A549 (cell line): Measurements from ENCODE around the gene PAPPA. TPM values are rescaled to one million over a fixed set of nuclear protein-coding genes. Genes with fewer than 3 reads are reported as not detected.

Source experiments
- ATAC-seq, 2 experiments: fragments of 200-7000 bp in 1 of 2; fragments of >200 bp in 1 of 2; cut with Nextera tagmentation in 1 of 2; cut with Tn5 transposase in 1 of 2; 3 replicates each; pipeline versions ENCODE4 v1.8.0 to v1.9.1; 2018 to 2020; ENCODE audit warnings: mild to moderate bottlenecking in 1 of 2, moderate library complexity in 1 of 2
- CTCF ChIA-PET: fragments of 300-600 bp; sonication (Branson Sonifier 250); formaldehyde crosslinking; extraction: SDS; loops from one replicate; lab custom pipeline; 2021; ENCODE audit warnings: antibody characterized with exemption, inconsistent platforms; lab: Yijun Ruan, JAX
- POLR2A ChIA-PET: fragments of 350-600 bp; formaldehyde crosslinking; extraction: SDS; loops from one replicate; lab custom pipeline; 2021; ENCODE audit warnings: antibody characterized with exemption, inconsistent platforms; lab: Yijun Ruan, JAX
- DNase-seq, 2 experiments: peaks; one replicate each; pipeline versions ENCODE4 v3.0.0 to v3.0.0-alpha.2; 2011 to 2016; ENCODE audit warnings: low read depth in 1 of 2, low spot score in 1 of 2
- FAIRE-seq: peaks from 2 replicates; lab custom pipeline; 2011; peaks lifted over from hg19 to GRCh38; lab: Jason Lieb, UNC
- H3K27ac ChIP-seq, 2 experiments: fragments of >200 bp; sonication (Bioruptor Twin); formaldehyde crosslinking; 3 replicates each; pipeline ENCODE4 v1.5.1; 2016 to 2017
- H3K4me1 ChIP-seq: fragments of >200 bp; sonication (Bioruptor Twin); formaldehyde crosslinking; 3 replicates; pipeline ENCODE4 v1.6.1; 2016
- H3K4me2 ChIP-seq: fragments of >200 bp; sonication (Bioruptor Twin); formaldehyde crosslinking; 3 replicates; pipeline ENCODE4 v1.6.1; 2016
- H3K4me3 ChIP-seq: fragments of >200 bp; sonication (Bioruptor Twin); formaldehyde crosslinking; 3 replicates; pipeline ENCODE4 v1.5.1; 2016
- H3K9me3 ChIP-seq: fragments of >200 bp; sonication (Bioruptor Twin); formaldehyde crosslinking; 3 replicates; pipeline ENCODE4 v1.6.1; 2016
- BCL3 ChIP-seq: fragments of >200 bp; sonication (Bioruptor Twin); formaldehyde crosslinking; IDR thresholded peaks from 3 replicates; pipeline ENCODE4 v1.6.1; 2016
- BHLHE40 ChIP-seq: IDR thresholded peaks from 2 replicates; pipeline ENCODE4 v1.6.1; 2012; ENCODE audit warnings: low read depth, low read length, inconsistent platforms
- CBX2 ChIP-seq: fragments of 200-600 bp; sonication (generic); IDR thresholded peaks from 2 replicates; pipeline ENCODE4 v1.6.1; 2016; ENCODE audit warnings: low read depth, mild to moderate bottlenecking, borderline replicate concordance
- CBX8 ChIP-seq: fragments of 200-600 bp; sonication (generic); IDR thresholded peaks from 2 replicates; pipeline ENCODE4 v1.6.1; 2016
- CEBPB ChIP-seq, 2 experiments: fragments of >200 bp in 1 of 2; sonication (Bioruptor Twin) in 1 of 2; formaldehyde crosslinking in 1 of 2; IDR thresholded peaks; 2 replicates each; pipeline ENCODE4 v1.6.1; 2012 to 2016
- CHD2 ChIP-seq: fragments of 150-350 bp; IDR thresholded peaks from 2 replicates; pipeline ENCODE4 v1.6.1; 2014; ENCODE audit warnings: low read length; ENCODE audit not compliant: partially characterized antibody
- CHD4 ChIP-seq: fragments of 200-600 bp; sonication (generic); IDR thresholded peaks from 2 replicates; pipeline ENCODE4 v1.6.1; 2016; ENCODE audit warnings: antibody characterized with exemption, mild to moderate bottlenecking, borderline replicate concordance
- EHF ChIP-seq: fragments of 250-450 bp; sonication (Bioruptor Pico); IDR thresholded peaks from 2 replicates; pipeline ENCODE4 v1.5.0; 2020; ENCODE audit warnings: mild to moderate bottlenecking
- EP300 ChIP-seq, 2 experiments: fragments of >200 bp; sonication (Bioruptor Twin); formaldehyde crosslinking; IDR thresholded peaks; 2 replicates in 1 of 2; 3 replicates in 1 of 2; pipeline ENCODE4 v1.6.1; 2016 to 2017
- ESRRA ChIP-seq: fragments of 150-350 bp; IDR thresholded peaks from 2 replicates; pipeline ENCODE4 v1.6.1; 2014; ENCODE audit warnings: mild to moderate bottlenecking, low read length, borderline replicate concordance
- FOSB ChIP-seq: fragments of 250-450 bp; sonication (Bioruptor Pico); IDR thresholded peaks from 2 replicates; pipeline ENCODE4 v1.5.0; 2020; ENCODE audit warnings: mild to moderate bottlenecking, moderate library complexity
- GATA3 ChIP-seq: IDR thresholded peaks from 2 replicates; pipeline ENCODE4 v1.6.1; 2012; ENCODE audit warnings: borderline replicate concordance
- HDAC2 ChIP-seq: fragments of 200-600 bp; sonication (generic); IDR thresholded peaks from 2 replicates; pipeline ENCODE4 v1.6.1; 2016
- HES2 ChIP-seq: fragments of >200 bp; sonication (Bioruptor Twin); formaldehyde crosslinking; IDR thresholded peaks from 2 replicates; pipeline ENCODE4 v1.6.1; 2016
- HOXA7 ChIP-seq: fragments of 250-450 bp; sonication (Bioruptor Pico); IDR thresholded peaks from 2 replicates; pipeline ENCODE4 v1.5.0; 2020; ENCODE audit warnings: mild to moderate bottlenecking, moderate library complexity
- HOXB5 ChIP-seq: fragments of 250-450 bp; sonication (Bioruptor Pico); IDR thresholded peaks from 2 replicates; pipeline ENCODE4 v1.5.0; 2020; ENCODE audit warnings: mild to moderate bottlenecking, moderate library complexity
- JUNB ChIP-seq: fragments of >200 bp; sonication (Bioruptor Twin); formaldehyde crosslinking; IDR thresholded peaks from 2 replicates; pipeline ENCODE4 v1.6.1; 2016
- KDM1A ChIP-seq: fragments of 200-600 bp; sonication (generic); IDR thresholded peaks from 2 replicates; pipeline ENCODE4 v1.6.1; 2016; ENCODE audit warnings: low read depth, mild to moderate bottlenecking
- NPAS2 ChIP-seq: fragments of 250-450 bp; sonication (Bioruptor Pico); IDR thresholded peaks from 2 replicates; pipeline ENCODE4 v1.8.0; 2022; ENCODE audit warnings: mild to moderate bottlenecking, moderate library complexity, borderline replicate concordance
- NR3C1 ChIP-seq: fragments of >200 bp; sonication (Bioruptor Twin); formaldehyde crosslinking; IDR thresholded peaks from 3 replicates; pipeline ENCODE4 v1.6.1; 2017
- PHF8 ChIP-seq: fragments of 200-600 bp; sonication (generic); IDR thresholded peaks from 2 replicates; pipeline ENCODE4 v1.6.1; 2016; ENCODE audit warnings: low read depth, mild to moderate bottlenecking, antibody characterized with exemption, moderate library complexity, borderline replicate concordance
- POLR2AphosphoS2 ChIP-seq: conservative IDR thresholded peaks from 2 replicates; pipeline ENCODE4 v1.6.1; 2012; ENCODE audit warnings: low read length, improper control_type of control experiment, inconsistent platforms
- RAD21 ChIP-seq, 2 experiments: fragments of >200 bp in 1 of 2; sonication (Bioruptor Twin) in 1 of 2; formaldehyde crosslinking in 1 of 2; IDR thresholded peaks in 1 of 2; conservative IDR thresholded peaks in 1 of 2; 2 replicates in 1 of 2; 3 replicates in 1 of 2; pipeline ENCODE4 v1.6.1; 2012 to 2018; ENCODE audit warnings: inconsistent platforms in 1 of 2
- RARB ChIP-seq: fragments of 250-450 bp; sonication (Bioruptor Pico); IDR thresholded peaks from 2 replicates; pipeline ENCODE4 v1.8.0; 2021; ENCODE audit warnings: mild to moderate bottlenecking, moderate library complexity
- RCOR1 ChIP-seq: fragments of 150-350 bp; IDR thresholded peaks from 2 replicates; pipeline ENCODE4 v1.6.1; 2014; ENCODE audit warnings: antibody characterized with exemption, low read length, low read depth
- SREBF2 ChIP-seq: fragments of 450-650 bp; IDR thresholded peaks from 2 replicates; pipeline ENCODE4 v1.6.1; 2014; ENCODE audit warnings: mild to moderate bottlenecking, moderate library complexity
- USF2 ChIP-seq: fragments of 450-650 bp; IDR thresholded peaks from 2 replicates; pipeline ENCODE4 v1.6.1; 2014; ENCODE audit warnings: antibody characterized with exemption
- ZSCAN20 ChIP-seq: fragments of 250-450 bp; sonication (Bioruptor Pico); IDR thresholded peaks from 2 replicates; pipeline ENCODE4 v1.8.0; 2022; ENCODE audit warnings: mild to moderate bottlenecking, moderate library complexity
- WGBS: methylation state at CpG from one replicate; pipeline ENCODE4 v1.1.6; 2017; ENCODE audit errors: missing lambda C conversion rate; 5-methylcytosine and 5-hydroxymethylcytosine counted together
- polyA plus RNA-seq, 4 experiments: library from polyadenylated mRNA; depleted of rRNA in 3 of 4; stranded (reverse); fragments of >200 nt; fragmentation: RNase III in 1 of 4; extraction: RNeasy Plus Mini Kit Qiagen cat#74134 plus additional on column Dnase treatment in 1 of 4; gene quantifications; 2 replicates in 3 of 4; 3 replicates in 1 of 4; pipeline ENCODE4 v1.2.3, GENCODE V29; 2011 to 2017

PAPPA gene
- polyA plus RNA-seq, 2 of the 4 experiments (the other 2 are of a cell fraction), result 40.0 to 127 TPM

- H3K4me1 ChIP-seq, result peaks cover 41% of the 10 kb centered on the region
- no peak for TF ChIP-seq CBX8
- TF ChIP-seq KDM1A, result no peak
- TF ChIP-seq BCL3, result no peak
- TF ChIP-seq CEBPB (IDR thresholded peaks at IDR 0.05), result no peak
- TF ChIP-seq CBX2, result no peak
- no peak for TF ChIP-seq GATA3
- TF ChIP-seq ZSCAN20 (CRISPR knock-in tag), result no peak
- TF ChIP-seq BHLHE40, result no peak
- no peak for TF ChIP-seq PHF8
- no peak for TF ChIP-seq RAD21 (conservative IDR thresholded peaks at IDR 0.05 in 1 of 2, IDR thresholded peaks at IDR 0.05 in 1 of 2)
- TF ChIP-seq USF2, result no peak
- TF ChIP-seq HOXA7, result no peak
- no peak for TF ChIP-seq FOSB
- TF ChIP-seq RCOR1, result no peak
- CTCF ChIA-PET, result no interaction called here
- no peak overlapping the region for H3K4me3 ChIP-seq
- FAIRE-seq (no peak), ATAC-seq (no peak), DNase-seq (no peak)
- H3K4me2 ChIP-seq, result no peak overlapping the region
- 73% methylated on average over 4 of the region's 4 CpGs for WGBS
- peak overlapping the region in 1 of 2 experiments; percentile 25; a peak in 3 of 6 replicates for H3K27ac ChIP-seq
- no peaks in the 10 kb centered on the region for H3K9me3 ChIP-seq
- POLR2A ChIA-PET, result no interaction called here
These were observed 174.3 kb downstream of the PAPPA start for GRCh38 chr9:116327701-116328405.

GRCh38 chr9:116329470-116329869 lies 175.9 kb downstream of the PAPPA start:
- FAIRE-seq (no peak), DNase-seq (no peak), ATAC-seq (no peak)
- Histone ChIP-seq H3K9me3 (no peaks in the 10 kb centered on the region), H3K4me2 (no peak overlapping the region), H3K27ac (no peak overlapping the region), H3K4me3 (no peak overlapping the region), H3K4me1 (peaks cover 41% of the 10 kb centered on the region)
- TF ChIP-seq ESRRA (no peak), EHF (CRISPR knock-in tag) (no peak), EP300 (IDR thresholded peaks at IDR 0.05) (no peak), HDAC2 (no peak), HOXB5 (CRISPR knock-in tag) (no peak), POLR2AphosphoS2 (no peak), HES2 (no peak), CHD2 (no peak), JUNB (no peak), SREBF2 (no peak), RARB (CRISPR knock-in tag) (no peak), NR3C1 (no peak), NPAS2 (no peak), FOSB (no peak), CHD4 (no peak)
- ChIA-PET CTCF (no interaction called here), POLR2A (no interaction called here)
- 88% methylated on average over 4 of the region's 4 CpGs for WGBS
